ENCODE measurements around the gene TSEN34.
A peak's percentile ranks its signal among the peaks of the same experiment; 100 is the strongest.
"Not testable (repeated sequence)": the region's sequence is repeated elsewhere in the genome, so short reads cannot be mapped to it uniquely, and the experiment has no call there.

Gene TSEN34

GRCh38 chr19:54188215-54188871, 2.8 kb upstream of the TSEN34 start:
- DNase-seq (ENCODE audit: low spot score), result no peak

DNA sequence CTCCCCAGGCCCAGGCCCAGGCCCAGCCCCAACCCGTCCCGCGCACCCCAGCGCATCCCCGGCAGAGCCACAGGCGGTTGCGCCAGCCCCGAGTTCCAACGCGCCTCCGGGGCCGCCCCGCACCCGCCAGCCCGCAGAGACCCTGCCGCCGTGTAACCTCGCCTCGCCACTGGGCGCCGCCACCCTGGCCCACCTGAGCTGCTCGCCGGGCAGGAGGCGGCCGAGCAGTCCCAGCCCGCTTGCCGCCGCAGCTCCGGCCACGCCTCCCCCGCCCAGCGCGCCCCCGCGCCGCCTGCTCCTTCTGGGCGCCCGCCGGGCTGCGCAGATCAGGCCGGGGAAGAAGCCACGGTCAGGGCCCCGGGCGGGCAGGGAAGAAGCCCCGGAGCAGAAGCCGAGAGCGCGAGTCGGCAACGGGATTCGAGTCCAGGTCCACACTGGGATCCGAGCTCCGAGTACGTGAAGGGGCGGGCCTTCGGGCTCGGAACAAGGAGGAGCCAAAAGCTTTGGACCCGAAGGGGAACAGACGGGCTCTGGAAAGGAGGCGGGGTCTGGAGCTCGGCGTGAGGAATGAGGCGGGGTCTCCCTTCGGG, 1.9 kb upstream of the TSEN34 start, which contains the start of gene MBOAT7:
Gene MBOAT7, minus strand, starts transcription at position 436 of the 590 bp plus-strand sequence. CDS start 1,072 bp downstream, outside the sequence.
- DNase-seq (ENCODE audit: low spot score), result no peak

DNA sequence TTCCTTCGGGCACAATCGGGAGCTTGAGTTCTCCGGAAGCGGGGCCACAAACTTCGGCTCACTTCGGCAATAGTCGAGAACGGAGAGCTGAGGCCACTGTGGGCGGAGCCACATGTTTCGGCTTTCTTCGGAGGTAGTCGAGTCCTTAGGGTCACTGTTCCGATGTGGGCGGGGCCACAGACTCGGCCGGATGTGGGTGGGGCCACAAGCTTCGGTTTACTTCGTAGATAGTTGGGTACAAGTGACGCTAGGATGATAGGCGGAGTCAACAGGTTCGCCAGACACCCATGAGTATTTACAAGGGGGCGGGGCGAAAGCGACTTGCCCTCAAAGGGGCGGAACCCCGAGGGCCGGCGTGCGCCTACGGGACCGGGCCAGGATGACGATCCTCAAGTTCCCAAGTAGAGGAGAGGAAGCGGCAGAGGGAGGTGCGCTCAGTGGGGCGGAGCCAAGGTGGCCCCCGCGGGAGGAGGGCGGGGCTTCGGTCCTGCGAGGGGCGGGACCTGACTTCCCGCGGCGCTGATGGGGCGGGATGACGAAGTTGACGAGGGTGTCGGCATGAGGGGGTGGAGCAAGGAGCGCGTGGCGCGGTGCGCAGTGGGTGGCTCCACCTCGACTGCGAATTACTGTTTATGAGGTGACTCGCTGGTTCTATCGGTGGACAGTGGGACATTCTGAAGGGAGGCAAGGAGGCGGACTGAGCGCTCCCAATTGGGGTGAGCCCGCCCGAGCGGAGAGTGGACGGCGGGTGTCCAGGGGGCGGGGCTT, 1.2 kb upstream of the TSEN34 start:
- peak; percentile 100 for DNase-seq (ENCODE audit: low spot score)

GRCh38 chr19:54190503-54191010, 551 bp upstream of the TSEN34 start:
- DNase-seq (ENCODE audit: low spot score), result peak; percentile 99

DNA sequence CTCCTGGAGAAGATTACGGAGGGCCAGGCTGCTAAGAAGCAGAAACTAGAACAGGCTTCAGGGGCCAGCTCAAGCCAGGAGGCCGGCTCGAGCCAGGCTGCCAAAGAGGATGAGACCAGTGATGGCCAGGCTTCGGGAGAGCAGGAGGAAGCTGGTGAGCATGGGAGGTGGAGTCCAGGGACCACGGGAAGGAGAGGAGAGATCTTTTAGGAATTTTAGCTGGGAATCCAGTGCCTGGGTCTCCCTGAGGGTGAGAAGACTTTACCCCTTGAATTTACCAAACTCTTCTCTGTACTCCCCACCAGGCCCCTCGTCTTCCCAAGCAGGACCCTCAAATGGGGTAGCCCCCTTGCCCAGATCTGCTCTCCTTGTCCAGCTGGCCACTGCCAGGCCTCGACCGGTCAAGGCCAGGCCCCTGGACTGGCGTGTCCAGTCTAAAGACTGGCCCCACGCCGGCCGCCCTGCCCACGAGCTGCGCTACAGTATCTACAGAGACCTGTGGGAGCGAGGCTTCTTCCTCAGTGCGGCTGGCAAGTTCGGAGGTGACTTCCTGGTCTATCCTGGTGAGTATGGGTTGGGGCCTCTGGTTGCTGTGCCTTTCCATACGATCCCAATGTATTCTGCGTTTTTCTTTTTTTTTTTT, 824 bp downstream of the TSEN34 start:
- no peak for DNase-seq (ENCODE audit: low spot score)

- DNase-seq (ENCODE audit: low spot score), result no peak
Measured at GRCh38 chr19:54193011-54193410, 1.9 kb downstream of the TSEN34 start.

DNA sequence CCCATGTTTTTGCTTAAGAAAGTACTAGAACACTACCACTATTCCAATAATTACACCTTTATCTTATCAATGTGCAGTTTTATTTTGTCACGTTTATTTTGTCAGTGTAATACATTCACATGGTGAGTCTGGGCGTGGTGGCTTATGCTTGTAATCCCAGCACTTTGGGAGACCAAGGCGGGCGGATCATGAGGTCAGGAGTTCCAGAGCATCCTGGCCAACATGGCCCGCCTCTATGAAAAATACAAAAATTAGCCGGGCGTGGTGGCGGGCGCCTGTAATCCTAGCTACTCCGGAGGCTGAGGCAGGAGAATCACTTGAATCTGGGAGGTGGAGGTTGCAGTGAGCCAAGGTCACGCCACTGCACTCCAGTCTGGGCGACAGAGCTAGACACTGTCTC, 3.4 kb downstream of the TSEN34 start:
- not testable (repeated sequence) for DNase-seq (ENCODE audit: low spot score)

GRCh38 chr19:54196536-54196935, 5.4 kb downstream of the TSEN34 start:
- no peak for DNase-seq (ENCODE audit: low spot score)

- DNase-seq (ENCODE audit: low spot score), result no peak
Measured at GRCh38 chr19:54197121-54197520, 6.0 kb downstream of the TSEN34 start.

DNA sequence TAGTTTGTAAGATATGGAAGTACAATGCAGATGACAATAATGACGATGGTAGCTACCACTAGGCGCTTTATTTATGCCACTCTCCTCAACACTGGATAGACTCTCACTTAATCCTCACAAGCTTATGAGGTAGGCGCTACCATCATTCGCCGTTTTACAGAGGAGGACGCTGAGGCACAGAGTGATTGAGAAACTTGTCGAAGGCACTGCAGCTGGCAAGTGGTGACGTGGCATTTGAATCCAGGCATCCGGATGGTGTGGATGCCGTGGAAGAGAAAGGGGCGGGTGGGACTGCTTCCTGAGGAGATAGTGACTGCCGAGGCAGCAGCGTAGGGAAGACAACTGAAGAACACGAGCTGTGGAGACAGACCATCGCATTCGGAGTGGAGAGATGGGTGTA, 8.3 kb downstream of the TSEN34 start:
- no peak for DNase-seq (ENCODE audit: low spot score)

- peak; percentile 26 for DNase-seq (ENCODE audit: low spot score)
Measured at GRCh38 chr19:54201172-54201701, 10.1 kb downstream of the TSEN34 start.

DNA sequence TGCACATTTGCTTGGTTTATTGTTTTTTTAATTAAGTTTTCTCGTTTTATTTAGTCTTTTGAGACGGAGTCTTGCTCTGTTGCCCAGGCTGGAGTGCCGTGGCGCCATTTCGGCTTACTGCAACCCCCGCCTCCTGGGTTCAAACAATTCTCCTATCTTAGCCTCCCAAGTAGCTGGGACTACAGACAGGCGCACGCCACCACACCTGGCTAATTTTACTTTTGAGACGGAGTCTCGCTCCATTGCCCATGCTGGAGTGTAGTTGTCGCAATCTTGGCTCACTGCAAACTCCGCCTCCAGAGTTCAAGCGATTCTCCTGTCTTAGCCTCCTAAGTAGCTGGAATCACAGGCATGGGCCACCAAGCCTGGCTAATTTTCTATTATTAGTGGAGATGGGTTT, 10.9 kb downstream of the TSEN34 start:
- no peak for DNase-seq (ENCODE audit: low spot score)

DNA sequence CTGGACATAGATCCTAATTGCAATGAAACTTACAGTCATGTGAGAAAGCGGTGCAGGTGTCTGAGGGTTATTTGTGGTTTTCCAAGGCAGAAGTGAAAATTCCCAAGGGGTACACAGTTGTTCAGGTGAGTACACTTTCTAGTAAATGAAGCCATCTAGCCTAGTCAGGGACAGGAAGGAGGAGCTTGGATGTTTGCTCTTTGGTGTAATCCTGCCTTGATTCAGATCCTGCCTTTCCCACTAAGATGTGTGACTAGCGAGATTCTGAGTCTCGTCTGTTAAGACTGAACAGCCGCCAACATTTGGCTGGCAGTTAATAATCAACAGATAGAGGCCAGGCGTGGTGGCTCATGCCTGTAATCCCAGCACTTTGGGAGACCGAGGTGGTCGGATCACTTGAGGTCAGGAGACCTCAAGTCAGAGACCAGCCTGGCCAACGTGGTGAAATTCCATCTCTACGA, 12.1 kb downstream of the TSEN34 start:
- no peak for DNase-seq (ENCODE audit: low spot score)

DNA sequence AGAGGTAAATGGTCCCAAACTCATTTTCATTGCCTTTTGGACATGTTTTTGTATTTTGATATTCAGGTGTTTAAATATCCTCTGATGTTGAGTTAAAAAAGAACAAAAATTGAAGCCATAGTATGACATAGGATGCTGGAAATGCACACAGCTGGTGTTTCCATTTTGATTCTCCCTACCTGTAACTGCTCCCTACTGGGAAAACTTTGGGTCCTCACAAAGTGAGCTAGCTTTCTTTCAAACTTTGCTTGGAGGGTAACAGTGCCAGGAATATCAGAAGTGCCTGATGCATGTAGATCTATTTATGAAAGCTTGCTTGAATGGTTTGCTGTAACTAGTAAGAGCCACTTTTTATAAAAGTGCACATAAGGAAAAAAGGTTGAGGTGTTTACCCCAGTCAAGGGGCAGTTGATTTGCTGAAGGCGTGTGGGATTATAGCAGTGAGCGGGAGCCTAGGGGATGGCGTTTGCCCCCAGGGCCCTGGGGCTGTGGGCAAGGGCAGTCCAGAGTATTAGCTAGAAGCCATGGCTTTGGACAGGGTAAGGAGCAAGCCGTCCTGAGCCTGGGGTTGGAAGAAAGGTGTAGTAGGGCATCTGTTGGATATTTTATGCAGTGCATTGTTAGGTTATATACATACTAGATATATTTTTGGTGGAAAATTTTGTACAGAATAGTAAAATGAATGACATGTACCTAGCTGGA, 13.8 kb downstream of the TSEN34 start:
- DNase-seq (ENCODE audit: low spot score), result no peak

- DNase-seq (ENCODE audit: low spot score), result no peak
Measured at GRCh38 chr19:54206030-54206830, 15.1 kb downstream of the TSEN34 start.

DNA sequence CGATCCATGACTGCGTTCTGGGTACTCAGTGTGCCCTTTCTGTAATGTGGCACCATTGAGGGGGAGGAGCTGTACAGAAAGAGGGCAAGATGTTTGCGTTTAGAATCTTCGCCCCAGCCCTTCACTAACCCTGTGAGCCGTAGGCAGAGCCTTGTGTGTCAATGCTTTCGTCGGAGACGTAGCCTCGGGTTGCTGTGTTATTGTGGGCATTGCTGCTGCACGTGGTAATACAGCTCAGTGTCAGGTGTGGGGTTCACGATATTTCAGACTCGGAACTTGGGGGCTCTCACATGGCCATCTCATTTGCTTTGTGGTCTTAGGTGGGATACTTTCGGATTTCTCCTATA, 15.7 kb downstream of the TSEN34 start:
- no peak for DNase-seq (ENCODE audit: low spot score)

DNA sequence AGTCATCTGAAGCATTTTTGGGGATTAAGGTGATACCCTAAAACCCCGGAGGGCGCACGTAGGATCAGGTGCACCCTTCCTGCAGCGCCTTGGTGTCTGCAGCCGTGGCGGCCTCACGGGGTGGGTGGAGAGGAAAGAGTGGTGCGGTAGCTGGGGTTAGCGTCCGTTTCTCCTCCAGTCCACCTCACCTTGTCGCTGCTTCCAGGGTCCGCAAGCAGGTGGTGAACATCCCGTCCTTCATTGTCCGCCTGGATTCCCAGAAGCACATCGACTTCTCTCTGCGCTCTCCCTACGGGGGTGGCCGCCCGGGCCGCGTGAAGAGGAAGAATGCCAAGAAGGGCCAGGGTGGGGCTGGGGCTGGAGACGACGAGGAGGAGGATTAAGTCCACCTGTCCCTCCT, 16.1 kb downstream of the TSEN34 start:
- not testable (repeated sequence) for DNase-seq (ENCODE audit: low spot score)

- no peak for DNase-seq (ENCODE audit: low spot score)
Measured at GRCh38 chr19:54207676-54207982, 16.5 kb downstream of the TSEN34 start.

- peak; percentile 64 for DNase-seq (ENCODE audit: low spot score)
Measured at GRCh38 chr19:54207983-54208783, 17.1 kb downstream of the TSEN34 start.

GRCh38 chr19:54208784-54209057, 17.6 kb downstream of the TSEN34 start:
- DNase-seq (ENCODE audit: low spot score), result no peak
